HG03103 (cell line): ENCODE measurements around the gene VLDLR.

Source experiments
- ATAC-seq: cut with Tn5 transposase; IDR thresholded peaks from one replicate; pipeline ENCODE4 v1.9.1; 2021; ENCODE audit warnings: low read depth; ENCODE audit not compliant: unreplicated experiment

The VLDLR gene

DNA sequence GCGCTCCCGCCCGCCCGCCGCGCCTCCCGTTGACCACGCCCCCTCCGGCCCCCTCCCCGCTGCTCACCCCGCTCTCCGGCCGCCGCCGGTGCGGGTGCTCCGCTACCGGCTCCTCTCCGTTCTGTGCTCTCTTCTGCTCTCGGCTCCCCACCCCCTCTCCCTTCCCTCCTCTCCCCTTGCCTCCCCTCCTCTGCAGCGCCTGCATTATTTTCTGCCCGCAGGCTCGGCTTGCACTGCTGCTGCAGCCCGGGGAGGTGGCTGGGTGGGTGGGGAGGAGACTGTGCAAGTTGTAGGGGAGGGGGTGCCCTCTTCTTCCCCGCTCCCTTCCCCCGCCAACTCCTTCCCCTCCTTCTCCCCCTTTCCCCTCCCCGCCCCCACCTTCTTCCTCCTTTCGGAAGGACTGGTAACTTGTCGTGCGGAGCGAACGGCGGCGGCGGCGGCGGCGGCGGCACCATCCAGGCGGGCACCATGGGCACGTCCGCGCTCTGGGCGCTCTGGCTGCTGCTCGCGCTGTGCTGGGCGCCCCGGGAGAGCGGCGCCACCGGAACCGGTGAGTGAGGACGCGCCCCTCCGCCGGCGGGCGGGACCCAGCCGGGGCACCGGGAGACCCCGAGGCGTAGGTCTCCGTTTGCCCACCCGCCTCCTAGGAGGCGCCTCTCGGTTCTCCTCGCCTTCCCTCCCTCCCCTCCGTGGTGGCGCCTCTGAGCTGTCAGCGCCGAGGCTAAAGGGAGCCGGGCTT lies at the start of gene VLDLR:
VLDLR (plus strand) TSS at position 66 of the 739 bp plus-strand sequence; CDS start at position 469, 403 bp downstream.
- peak; percentile 27 for ATAC-seq

- ATAC-seq: no peak
Measured at GRCh38 chr9:2574203-2574602, 47.4 kb upstream of the VLDLR start.

- no peak for ATAC-seq
Measured at GRCh38 chr9:2576631-2577030, 45.0 kb upstream of the VLDLR start.

- ATAC-seq: no peak
Measured at GRCh38 chr9:2583308-2584013, 38.1 kb upstream of the VLDLR start.

DNA sequence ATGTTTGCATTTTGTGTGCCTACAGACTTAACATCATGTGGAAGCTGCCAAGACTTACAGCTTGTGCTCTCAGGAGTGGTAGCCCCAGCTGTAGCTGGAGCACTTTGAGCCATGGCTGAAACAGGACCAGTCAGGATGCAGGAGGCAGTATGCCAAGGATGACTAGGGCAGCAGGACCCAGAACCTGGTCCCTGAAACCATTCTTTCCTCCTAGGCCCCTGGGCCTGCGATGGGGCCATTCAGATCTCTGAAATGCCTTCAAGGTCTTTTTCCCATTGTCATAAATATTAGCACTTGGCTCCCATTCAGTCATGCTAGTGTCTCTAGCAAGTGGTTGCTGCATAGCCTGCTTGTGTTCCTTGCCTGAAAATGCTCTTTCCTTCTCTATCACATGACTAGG lies 29.6 kb upstream of the VLDLR start:
- no peak for ATAC-seq

- ATAC-seq: no peak
Measured at GRCh38 chr9:2593744-2594143, 27.8 kb upstream of the VLDLR start.

GRCh38 chr9:2595973-2596372 lies 25.6 kb upstream of the VLDLR start:
- ATAC-seq: no peak

- ATAC-seq: no peak
Measured at GRCh38 chr9:2597483-2597882, 24.1 kb upstream of the VLDLR start.

DNA sequence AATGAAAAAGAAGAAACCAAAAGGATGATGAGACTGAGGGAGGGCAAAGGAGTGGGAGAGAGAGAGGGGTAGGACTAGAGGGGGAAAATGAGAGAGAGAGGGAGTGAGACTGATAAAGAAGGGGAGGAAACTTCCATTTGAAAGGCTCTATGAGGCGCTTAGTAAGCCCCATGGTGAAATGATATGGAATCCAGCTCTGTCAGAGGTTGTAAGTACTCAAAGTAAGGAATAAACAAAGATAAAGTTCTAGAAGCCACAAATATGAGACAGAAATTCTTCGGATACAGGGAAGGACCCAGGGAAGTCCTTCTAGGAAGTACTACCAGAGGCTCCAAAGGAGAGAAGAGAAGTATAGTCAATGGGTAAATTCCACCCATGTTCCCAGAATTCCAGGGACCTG lies 21.7 kb upstream of the VLDLR start:
- ATAC-seq: no peak

DNA sequence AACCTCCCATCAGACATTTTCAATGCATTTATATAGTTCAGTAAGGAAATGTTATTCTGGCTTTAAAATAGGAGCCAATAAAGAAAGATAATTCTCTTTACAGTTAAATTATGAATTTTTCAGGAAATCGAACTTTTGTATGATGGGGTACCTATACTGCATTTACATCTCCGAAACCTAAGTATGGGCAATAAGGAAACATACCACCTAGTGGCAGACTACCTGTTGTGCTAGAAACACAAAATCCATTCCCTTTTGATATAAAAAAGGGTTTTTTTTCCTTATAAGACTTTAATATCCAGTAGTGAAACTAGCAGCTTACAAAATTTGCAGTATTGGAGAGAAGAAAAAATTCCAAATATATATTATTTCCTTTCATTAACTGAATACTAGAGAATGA lies 21.3 kb upstream of the VLDLR start:
- ATAC-seq: no peak

- no peak for ATAC-seq
Measured at GRCh38 chr9:2601785-2602378, 19.7 kb upstream of the VLDLR start.

DNA sequence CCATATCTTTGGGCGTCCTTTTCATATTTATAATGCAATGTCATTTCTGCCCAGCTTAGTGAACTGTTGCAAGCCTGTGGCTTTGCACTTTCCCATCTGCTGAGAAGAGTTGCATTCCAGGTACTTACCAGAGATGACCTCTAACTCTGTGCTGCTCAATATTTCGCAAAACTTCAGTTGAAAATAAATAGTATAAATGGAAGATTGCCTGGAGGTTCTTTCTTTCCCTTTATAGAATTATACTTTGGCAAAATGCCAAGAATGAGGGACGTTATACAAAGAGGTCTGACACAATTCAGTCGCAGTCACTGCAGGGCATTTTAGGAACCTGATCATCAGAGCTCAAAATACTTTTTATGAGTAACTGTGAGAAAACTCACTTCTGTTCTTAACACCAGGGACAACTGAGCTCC lies 18.9 kb upstream of the VLDLR start:
- ATAC-seq: no peak

DNA sequence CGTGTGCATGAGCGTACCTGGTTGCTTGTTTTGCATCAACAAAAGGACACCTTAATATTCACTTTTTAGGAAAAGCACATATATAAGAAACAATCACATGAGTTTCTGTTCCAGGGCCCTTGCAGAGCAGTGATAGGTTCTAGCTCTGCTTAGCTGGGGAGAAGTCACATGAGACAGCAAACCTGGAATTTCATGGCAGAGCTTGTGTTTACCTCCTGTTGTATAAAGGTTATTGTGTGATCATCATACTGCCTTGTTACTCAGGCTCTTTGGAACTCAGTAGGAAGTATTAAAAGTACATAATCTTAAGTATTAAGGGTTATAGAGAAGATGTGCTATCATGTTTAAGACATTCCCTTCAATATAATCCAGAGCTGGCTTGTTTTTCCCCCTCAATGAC lies 18.0 kb upstream of the VLDLR start:
- no peak for ATAC-seq

DNA sequence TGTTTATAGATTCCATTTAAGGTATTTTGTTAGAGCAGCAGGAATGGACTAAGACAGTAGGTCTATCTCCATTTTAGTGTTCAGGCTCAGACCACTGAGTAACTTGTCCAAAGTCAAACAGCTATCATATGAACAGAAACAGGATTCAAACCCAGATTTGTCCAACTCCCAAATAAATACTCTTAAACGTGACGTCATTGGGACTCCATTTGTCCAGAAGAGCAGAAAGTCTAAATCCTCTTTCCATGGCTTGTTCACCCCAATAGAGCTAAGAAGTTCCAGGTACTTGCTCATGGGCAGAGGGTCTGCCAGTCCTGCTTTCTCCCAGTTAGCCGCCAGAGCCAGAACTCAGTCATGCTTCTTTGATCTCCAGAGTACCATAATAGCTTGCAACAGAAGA lies 16.3 kb upstream of the VLDLR start:
- no peak for ATAC-seq

DNA sequence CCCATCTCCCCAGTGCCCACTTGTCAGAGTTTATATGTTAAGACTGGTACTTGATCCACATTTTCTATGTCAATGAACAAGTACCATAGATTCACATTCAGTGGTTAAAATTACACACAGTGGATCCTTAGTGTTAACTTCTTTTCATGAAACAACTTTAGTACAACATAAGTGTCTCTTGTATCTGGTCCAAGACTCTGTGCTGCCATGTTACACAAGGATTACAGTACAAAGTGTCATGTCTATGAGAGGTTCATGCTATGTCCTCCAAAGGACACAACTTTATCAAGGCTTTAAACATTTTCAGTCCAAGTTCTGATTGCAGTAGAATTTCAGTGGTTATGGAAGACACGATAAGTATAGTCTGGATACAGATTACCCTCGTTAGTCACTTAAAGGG lies 13.3 kb upstream of the VLDLR start:
- ATAC-seq: no peak

GRCh38 chr9:2610985-2611384 lies 10.6 kb upstream of the VLDLR start:
- no peak for ATAC-seq

DNA sequence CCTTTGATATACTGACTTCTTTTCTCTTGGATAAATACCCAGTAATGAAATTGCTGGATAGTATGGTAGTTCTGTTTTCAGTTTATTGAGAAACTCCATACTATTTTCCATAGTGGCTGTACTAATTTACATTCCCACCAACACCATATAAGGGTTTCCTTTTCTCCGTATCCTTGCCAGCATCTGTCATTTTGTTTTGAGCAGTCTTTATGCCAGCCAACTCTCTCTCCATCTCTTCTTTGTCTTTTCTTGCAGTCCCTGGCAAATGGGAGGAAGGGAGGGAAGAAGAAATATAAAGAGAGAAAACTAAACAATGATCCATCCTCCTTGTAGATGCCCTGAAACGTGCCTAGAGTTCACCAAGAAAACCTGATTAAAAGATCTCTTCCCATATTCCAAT lies 9.6 kb upstream of the VLDLR start:
- ATAC-seq: no peak

GRCh38 chr9:2613730-2614271 lies 7.8 kb upstream of the VLDLR start:
- ATAC-seq: no peak

DNA sequence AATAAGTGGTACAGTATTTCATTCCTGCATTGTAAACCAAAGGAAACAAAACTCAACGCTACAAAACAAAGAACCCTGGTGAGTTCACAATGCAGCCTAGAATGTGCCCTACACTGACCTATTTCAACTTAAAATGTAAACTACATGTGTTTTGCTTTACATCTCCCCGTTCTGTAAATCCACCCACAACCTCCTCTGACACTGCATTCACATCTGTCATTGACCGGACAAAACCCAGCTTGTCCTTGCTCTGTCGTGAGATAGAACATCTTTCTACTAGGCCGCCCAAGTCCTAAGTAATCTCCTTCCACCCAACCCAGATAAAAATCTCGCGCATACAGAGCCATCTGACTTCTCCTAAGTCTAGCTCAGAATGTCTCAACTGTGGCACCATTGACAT lies 6.1 kb upstream of the VLDLR start:
- no peak for ATAC-seq

DNA sequence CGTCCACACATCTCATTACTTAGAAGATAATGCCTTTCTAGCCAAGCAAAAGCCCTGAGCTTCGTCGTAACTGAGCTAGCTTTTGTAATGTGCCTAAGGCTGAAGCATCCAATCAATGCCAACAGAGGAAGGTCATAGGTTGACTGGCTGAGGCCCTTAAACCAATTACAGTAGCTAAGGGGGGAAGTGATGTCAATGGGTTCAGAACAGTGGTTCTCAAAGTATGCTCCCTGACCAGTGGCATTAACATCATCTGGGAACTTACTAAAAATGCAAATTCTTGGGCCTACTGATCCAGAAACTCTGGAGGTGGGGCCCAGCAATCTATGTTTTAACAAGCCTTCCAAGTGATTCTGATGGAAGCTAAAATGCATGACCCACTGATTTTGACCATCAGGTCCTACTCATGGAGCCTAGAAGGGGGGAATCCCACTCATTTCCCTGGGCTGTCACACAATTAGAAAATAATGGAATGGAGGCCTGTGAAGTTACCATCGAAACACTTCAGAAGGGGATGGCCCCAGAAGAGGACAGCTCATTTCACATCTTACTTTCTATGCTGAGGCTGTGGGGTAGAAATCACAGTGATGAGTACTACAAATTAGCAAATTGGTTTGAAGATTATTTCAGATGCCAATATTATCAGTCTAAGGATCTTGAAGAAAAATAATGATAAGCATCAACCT lies 4.8 kb upstream of the VLDLR start:
- no peak for ATAC-seq

DNA sequence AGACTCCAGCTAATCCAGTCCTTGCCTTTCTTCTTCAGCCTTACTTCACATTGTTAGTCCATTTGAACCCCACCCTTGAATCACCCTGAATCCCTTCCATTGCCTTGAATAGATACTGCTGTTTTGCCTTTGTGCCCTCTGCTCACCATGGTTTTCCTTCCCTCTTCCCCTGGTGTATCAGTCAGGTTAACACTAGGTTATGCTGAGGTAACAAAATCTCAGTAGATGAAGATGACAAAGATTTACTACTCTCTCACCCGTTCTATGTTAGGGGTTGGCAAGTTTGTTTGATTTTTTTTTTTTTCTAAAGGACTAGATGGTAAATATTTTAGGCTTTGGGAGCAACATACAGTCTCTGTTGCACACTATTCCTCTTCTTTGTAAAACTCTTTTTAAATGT lies 3.3 kb upstream of the VLDLR start:
- no peak for ATAC-seq
